ENCODE measurements around the gene SGCD. TPM values are rescaled to one million over a fixed set of nuclear protein-coding genes. Genes with fewer than 3 reads are reported as not detected.

The SGCD gene
- total RNA-seq, 5 donors from 2014 or later (not counting 1 experiment from before 2014, with no cell fraction given): 0.13 to 2.4 (median 0.22) TPM

GRCh38 chr5:156687514-156687913 is 360.6 kb downstream of the SGCD start:
- Mint-ChIP-seq H3K36me3 (no peaks in the 10 kb centered on the region), H3K4me1 (no peaks in the 10 kb centered on the region), H3K27ac (no peak overlapping the region), H3K27me3 (peaks cover 24 to 43% of the 10 kb centered on the region in 2 donors), H3K4me3 (no peak overlapping the region), H3K9me3 (no peaks in the 10 kb centered on the region)
- no peaks in the 10 kb centered on the region for H3K9me3 ChIP-seq
- H3K27me3 ChIP-seq (replicated peaks in 1 of 2; ENCODE audit: control insufficient read depth in 2 of 2, extremely low read depth in 1 of 2, insufficient read depth in 2 of 2, low read length in 1 of 2): no peaks in the 10 kb centered on the region
- no peak overlapping the region for H3K4me3 ChIP-seq (ENCODE audit: control insufficient read depth in 1 of 2, extremely low read depth in 1 of 2, low read length in 1 of 2)
- no peaks in the 10 kb centered on the region for H3K36me3 ChIP-seq (ENCODE audit: control insufficient read depth in 2 of 2, extremely low read depth in 1 of 2, insufficient read depth in 1 of 2, low read length in 1 of 2)
- no peak for ATAC-seq (replicated peaks in 1 of 4)
- H3K27ac ChIP-seq (ENCODE audit: low read length): no peak overlapping the region
- 70% methylated on average over 2 of the region's 8 CpGs for WGBS (ENCODE audit: insufficient coverage)
- no peak for DNase-seq
- no peaks in the 10 kb centered on the region for H3K4me1 ChIP-seq (ENCODE audit: control insufficient read depth in 1 of 2, extremely low read depth in 1 of 2, insufficient read depth in 2 of 2, low read length in 2 of 2)
- POLR2A ChIA-PET: no interaction called here
- CTCF ChIA-PET: no interaction called here

GRCh38 chr5:156691572-156691971 is 364.6 kb downstream of the SGCD start:
- Mint-ChIP-seq H3K9me3 (no peaks in the 10 kb centered on the region), H3K36me3 (no peaks in the 10 kb centered on the region), H3K27ac (no peak overlapping the region), H3K4me3 (no peak overlapping the region), H3K27me3 (peaks cover 19 to 31% of the 10 kb centered on the region in 2 donors), H3K4me1 (no peaks in the 10 kb centered on the region)
- ATAC-seq (replicated peaks in 1 of 4): no peak
- Histone ChIP-seq H3K9me3 (no peaks in the 10 kb centered on the region), H3K4me1 (ENCODE audit: control insufficient read depth in 1 of 2, extremely low read depth in 1 of 2, insufficient read depth in 2 of 2, low read length in 2 of 2) (no peaks in the 10 kb centered on the region), H3K4me3 (ENCODE audit: control insufficient read depth in 1 of 2, extremely low read depth in 1 of 2, low read length in 1 of 2) (no peak overlapping the region), H3K36me3 (ENCODE audit: control insufficient read depth in 2 of 2, extremely low read depth in 1 of 2, insufficient read depth in 1 of 2, low read length in 1 of 2) (no peaks in the 10 kb centered on the region), H3K27ac (ENCODE audit: low read length) (no peak overlapping the region), H3K27me3 (replicated peaks in 1 of 2; ENCODE audit: control insufficient read depth in 2 of 2, extremely low read depth in 1 of 2, insufficient read depth in 2 of 2, low read length in 1 of 2) (no peaks in the 10 kb centered on the region)
- ChIA-PET CTCF (interaction anchor here in 1 of 2 donors (0.5 kb wide), 1 partner anchor 123 kb away, joined by 5 read pairs; no protein-coding TSS in a partner anchor), POLR2A (no interaction called here)
- no peak for DNase-seq
- 100% methylated on average over 1 of the region's 2 CpGs for WGBS (ENCODE audit: insufficient coverage)

- POLR2A ChIA-PET: interaction anchor here in 1 of 2 donors (0.6 kb wide), 1 partner anchor 8 kb away, joined by 3 read pairs; no protein-coding TSS in a partner anchor
- Histone ChIP-seq H3K4me3 (ENCODE audit: control insufficient read depth in 1 of 2, extremely low read depth in 1 of 2, low read length in 1 of 2) (no peak overlapping the region), H3K4me1 (ENCODE audit: control insufficient read depth in 1 of 2, extremely low read depth in 1 of 2, insufficient read depth in 2 of 2, low read length in 2 of 2) (no peaks in the 10 kb centered on the region), H3K27me3 (replicated peaks in 1 of 2; ENCODE audit: control insufficient read depth in 2 of 2, extremely low read depth in 1 of 2, insufficient read depth in 2 of 2, low read length in 1 of 2) (no peaks in the 10 kb centered on the region), H3K36me3 (ENCODE audit: control insufficient read depth in 2 of 2, extremely low read depth in 1 of 2, insufficient read depth in 1 of 2, low read length in 1 of 2) (no peaks in the 10 kb centered on the region), H3K9me3 (no peaks in the 10 kb centered on the region), H3K27ac (ENCODE audit: low read length) (no peak overlapping the region)
- DNase-seq (no peak), ATAC-seq (replicated peaks in 1 of 4) (no peak)
- Mint-ChIP-seq H3K4me3 (no peak overlapping the region), H3K9me3 (no peaks in the 10 kb centered on the region), H3K36me3 (no peaks in the 10 kb centered on the region), H3K27ac (no peak overlapping the region), H3K4me1 (no peaks in the 10 kb centered on the region), H3K27me3 (peaks cover 15 to 22% of the 10 kb centered on the region in 2 donors)
- CTCF ChIA-PET: no interaction called here
- no CpG with 5 or more reads among the region's 1 CpG for WGBS (ENCODE audit: insufficient coverage)
Measured at GRCh38 chr5:156693113-156693512, 366.1 kb downstream of the SGCD start.

- Histone ChIP-seq H3K27ac (ENCODE audit: low read length) (no peak overlapping the region), H3K27me3 (replicated peaks in 1 of 2; ENCODE audit: control insufficient read depth in 2 of 2, extremely low read depth in 1 of 2, insufficient read depth in 2 of 2, low read length in 1 of 2) (no peaks in the 10 kb centered on the region), H3K36me3 (ENCODE audit: control insufficient read depth in 2 of 2, extremely low read depth in 1 of 2, insufficient read depth in 1 of 2, low read length in 1 of 2) (no peaks in the 10 kb centered on the region), H3K4me1 (ENCODE audit: control insufficient read depth in 1 of 2, extremely low read depth in 1 of 2, insufficient read depth in 2 of 2, low read length in 2 of 2) (no peaks in the 10 kb centered on the region), H3K9me3 (no peaks in the 10 kb centered on the region), H3K4me3 (ENCODE audit: control insufficient read depth in 1 of 2, extremely low read depth in 1 of 2, low read length in 1 of 2) (no peak overlapping the region)
- Mint-ChIP-seq H3K9me3 (no peaks in the 10 kb centered on the region), H3K4me3 (no peak overlapping the region), H3K27me3 (peaks cover 2 to 13% of the 10 kb centered on the region in 2 donors), H3K36me3 (no peaks in the 10 kb centered on the region), H3K27ac (no peak overlapping the region), H3K4me1 (no peaks in the 10 kb centered on the region)
- POLR2A ChIA-PET: no interaction called here
- no peak for ATAC-seq (replicated peaks in 1 of 4)
- WGBS (ENCODE audit: insufficient coverage): no CpG with 5 or more reads among the region's 2 CpGs
- CTCF ChIA-PET: no interaction called here
- no peak for DNase-seq
Measured at GRCh38 chr5:156694598-156694997, 367.6 kb downstream of the SGCD start.

- Mint-ChIP-seq H3K36me3 (no peaks in the 10 kb centered on the region), H3K4me1 (no peaks in the 10 kb centered on the region), H3K27me3 (peaks cover 1 to 9% of the 10 kb centered on the region in 2 donors), H3K9me3 (no peaks in the 10 kb centered on the region), H3K4me3 (no peak overlapping the region), H3K27ac (no peak overlapping the region)
- CTCF ChIA-PET: no interaction called here
- Histone ChIP-seq H3K4me1 (ENCODE audit: control insufficient read depth in 1 of 2, extremely low read depth in 1 of 2, insufficient read depth in 2 of 2, low read length in 2 of 2) (no peaks in the 10 kb centered on the region), H3K27ac (ENCODE audit: low read length) (no peak overlapping the region), H3K9me3 (no peaks in the 10 kb centered on the region), H3K4me3 (ENCODE audit: control insufficient read depth in 1 of 2, extremely low read depth in 1 of 2, low read length in 1 of 2) (no peak overlapping the region), H3K36me3 (ENCODE audit: control insufficient read depth in 2 of 2, extremely low read depth in 1 of 2, insufficient read depth in 1 of 2, low read length in 1 of 2) (no peaks in the 10 kb centered on the region), H3K27me3 (replicated peaks in 1 of 2; ENCODE audit: control insufficient read depth in 2 of 2, extremely low read depth in 1 of 2, insufficient read depth in 2 of 2, low read length in 1 of 2) (no peaks in the 10 kb centered on the region)
- no peak for ATAC-seq (replicated peaks in 1 of 4)
- DNase-seq: no peak
- WGBS (ENCODE audit: insufficient coverage): no CpG with 5 or more reads among the region's 2 CpGs
- POLR2A ChIA-PET: no interaction called here
Measured at GRCh38 chr5:156695774-156696173, 368.8 kb downstream of the SGCD start.

GRCh38 chr5:156698323-156698722 is 371.4 kb downstream of the SGCD start:
- Mint-ChIP-seq H3K9me3 (no peaks in the 10 kb centered on the region), H3K27ac (no peak overlapping the region), H3K4me1 (no peaks in the 10 kb centered on the region), H3K4me3 (no peak overlapping the region), H3K27me3 (peaks cover 1 to 9% of the 10 kb centered on the region in 2 donors), H3K36me3 (no peaks in the 10 kb centered on the region)
- H3K4me1 ChIP-seq (ENCODE audit: control insufficient read depth in 1 of 2, extremely low read depth in 1 of 2, insufficient read depth in 2 of 2, low read length in 2 of 2): no peaks in the 10 kb centered on the region
- H3K9me3 ChIP-seq: no peaks in the 10 kb centered on the region
- ChIA-PET POLR2A (no interaction called here), CTCF (no interaction called here)
- H3K36me3 ChIP-seq (ENCODE audit: control insufficient read depth in 2 of 2, extremely low read depth in 1 of 2, insufficient read depth in 1 of 2, low read length in 1 of 2): no peaks in the 10 kb centered on the region
- H3K27me3 ChIP-seq (replicated peaks in 1 of 2; ENCODE audit: control insufficient read depth in 2 of 2, extremely low read depth in 1 of 2, insufficient read depth in 2 of 2, low read length in 1 of 2): no peaks in the 10 kb centered on the region
- H3K4me3 ChIP-seq (ENCODE audit: control insufficient read depth in 1 of 2, extremely low read depth in 1 of 2, low read length in 1 of 2): no peak overlapping the region
- WGBS (ENCODE audit: insufficient coverage): 42% methylated on average over 2 of the region's 3 CpGs
- DNase-seq (no peak), ATAC-seq (replicated peaks in 1 of 4) (no peak)
- no peak overlapping the region for H3K27ac ChIP-seq (ENCODE audit: low read length)

- Mint-ChIP-seq H3K36me3 (no peaks in the 10 kb centered on the region), H3K4me3 (no peak overlapping the region), H3K27ac (no peak overlapping the region), H3K9me3 (no peaks in the 10 kb centered on the region), H3K4me1 (no peaks in the 10 kb centered on the region), H3K27me3 (peaks cover 1 to 9% of the 10 kb centered on the region in 2 donors)
- ChIA-PET POLR2A (interaction anchor here in 1 of 2 donors (0.6 kb wide), 2 partner anchors 179 to 381 kb away, joined by 3 to 5 read pairs; no protein-coding TSS in a partner anchor), CTCF (interaction anchor here in 1 of 2 donors (0.6 kb wide), 1 partner anchor 148 kb away, joined by 3 read pairs; no protein-coding TSS in a partner anchor)
- Histone ChIP-seq H3K27me3 (replicated peaks in 1 of 2; ENCODE audit: control insufficient read depth in 2 of 2, extremely low read depth in 1 of 2, insufficient read depth in 2 of 2, low read length in 1 of 2) (no peaks in the 10 kb centered on the region), H3K27ac (ENCODE audit: low read length) (no peak overlapping the region), H3K36me3 (ENCODE audit: control insufficient read depth in 2 of 2, extremely low read depth in 1 of 2, insufficient read depth in 1 of 2, low read length in 1 of 2) (no peaks in the 10 kb centered on the region), H3K9me3 (no peaks in the 10 kb centered on the region), H3K4me1 (ENCODE audit: control insufficient read depth in 1 of 2, extremely low read depth in 1 of 2, insufficient read depth in 2 of 2, low read length in 2 of 2) (no peaks in the 10 kb centered on the region), H3K4me3 (ENCODE audit: control insufficient read depth in 1 of 2, extremely low read depth in 1 of 2, low read length in 1 of 2) (no peak overlapping the region)
- no CpG with 5 or more reads among the region's 1 CpG for WGBS (ENCODE audit: insufficient coverage)
- no peak for ATAC-seq (replicated peaks in 1 of 4)
- DNase-seq: no peak
Measured at GRCh38 chr5:156699147-156699546, 372.2 kb downstream of the SGCD start.
